GM12878 (cell line): ENCODE data around the gene THBS3. TPM values are rescaled to one million over a fixed set of nuclear protein-coding genes. Genes with fewer than 3 reads are reported as not detected.
A peak's percentile ranks its signal among the peaks of the same experiment; 100 is the strongest.

Experiments used
- CHD4 ChIP-seq: fragments of 200-600 bp; sonication (generic); IDR thresholded peaks from 2 replicates; pipeline ENCODE4 v1.6.1; 2016; ENCODE audit warnings: mild to moderate bottlenecking
- E2F4 ChIP-seq: IDR thresholded peaks from 2 replicates; pipeline ENCODE4 v1.6.1; 2012; ENCODE audit warnings: low read depth, low read length, improper control_type of control experiment
- FOS ChIP-seq: IDR thresholded peaks from 3 replicates; pipeline ENCODE4 v1.6.1; 2011; ENCODE audit warnings: borderline replicate concordance; ENCODE audit not compliant: insufficient read length; ENCODE audit errors: extremely low read depth
- IKZF1 ChIP-seq: fragments of 450-650 bp; conservative IDR thresholded peaks from 2 replicates; pipeline ENCODE4 v1.6.1; 2017; ENCODE audit warnings: antibody characterized with exemption, mild to moderate bottlenecking
- IRF5 ChIP-seq: fragments of 450-650 bp; IDR thresholded peaks from 2 replicates; pipeline ENCODE4 v1.6.1; 2017; ENCODE audit warnings: borderline replicate concordance
- MAX ChIP-seq: IDR thresholded peaks from 2 replicates; pipeline ENCODE4 v1.6.1; 2012; ENCODE audit warnings: low read depth, low read length, improper control_type of control experiment
- POLR2A ChIP-seq: IDR thresholded peaks from 2 replicates; pipeline ENCODE4 v1.6.1; 2011; ENCODE audit warnings: low read depth, mild to moderate bottlenecking, low read length
- RAD51 ChIP-seq: fragments of 450-650 bp; IDR thresholded peaks from 2 replicates; pipeline ENCODE4 v1.6.1; 2016; ENCODE audit warnings: moderate library complexity, mild to moderate bottlenecking, inconsistent platforms
- STAT1 ChIP-seq: fragments of 450-650 bp; conservative IDR thresholded peaks from 2 replicates; pipeline ENCODE4 v1.6.1; 2014; ENCODE audit warnings: antibody characterized with exemption, mild to moderate bottlenecking
- USF2 ChIP-seq: IDR thresholded peaks from 2 replicates; pipeline ENCODE4 v1.6.1; 2011; ENCODE audit warnings: low read depth, low read length, improper control_type of control experiment, borderline replicate concordance
- ZBED1 ChIP-seq: IDR thresholded peaks from 2 replicates; pipeline ENCODE4 v1.6.1; 2016; ENCODE audit warnings: borderline replicate concordance
- polyA plus RNA-seq, 11 experiments: library from polyadenylated mRNA; depleted of rRNA in 4 of 11; unstranded in 6 of 11; stranded (reverse) in 5 of 11; fragments of >200 nt; fragmentation: Nextera tagmentation in 4 of 11; fragmentation: Illumina TruSeq in 1 of 11; extraction: Ambion mirVana in 4 of 11; extraction: Trizol in 1 of 11; gene quantifications; 1 replicate in 1 of 11; 2 replicates in 10 of 11; pipeline versions ENCODE4 v1.2.1 to v1.2.3, GENCODE V29; 2011 to 2016; ENCODE audit warnings: inconsistent platforms in 2 of 11, missing spikeins in 2 of 11, low read depth in 1 of 11
- total RNA-seq, 4 experiments: library from RNA; depleted of rRNA in 3 of 4; stranded (reverse); fragments of >200 nt in 3 of 4; fragmentation: Illumina TruSeq in 1 of 4; extraction: Trizol in 1 of 4; gene quantifications; 2 replicates each; pipeline versions ENCODE4 v1.2.1 to v1.2.3, GENCODE V29; 2013 to 2021

THBS3 gene
- total and polyA plus RNA-seq, 10 of the 15 experiments (the other 5 are each of a cell fraction or from before 2014, with no cell fraction given), result 0.66 to 3.6 (median 2.0) TPM

GRCh38 chr1:155250633-155251449, 43.1 kb upstream of the THBS3 start (continued):
- TF ChIP-seq MAX (peak; percentile 58), POLR2A (peak; percentile 65), E2F4 (no peak), IKZF1 (peak; percentile 60), RAD51 (no peak), USF2 (no peak), FOS (no peak), STAT1 (0 out of 2 replicates have a peak, but pooled peaks have one; percentile 39), CHD4 (no peak), ZBED1 (no peak), IRF5 (no peak)
